Panc1 (cell line): ENCODE results near the gene HACD2. TPM values are rescaled to one million over a fixed set of nuclear protein-coding genes. Genes with fewer than 3 reads are reported as not detected.
A peak's percentile ranks its signal among the peaks of the same experiment; 100 is the strongest.
"Not testable (repeated sequence)": the region's sequence is repeated elsewhere in the genome, so short reads cannot be mapped to it uniquely, and the experiment has no call there.

Source experiments
- ATAC-seq: fragments of 200-7000 bp; cut with Tn5 transposase; 2 replicates; pipeline ENCODE4 v1.9.1; 2020; ENCODE audit warnings: mild to moderate bottlenecking, moderate library complexity
- BruUV-seq: library from RNA; stranded (reverse); fragments of 400-500 nt; replicated peaks from 2 replicates; lab custom pipeline; 2021; lab: Mats Ljungman, UMichigan
- CTCF ChIA-PET: fragments of 300-600 bp; sonication (Branson Sonifier 250); formaldehyde crosslinking; loops from one replicate; lab custom pipeline; 2022; ENCODE audit warnings: antibody characterized with exemption; lab: Charles Lee
- POLR2A ChIA-PET: fragments of 300-600 bp; sonication (Branson Sonifier 250); formaldehyde crosslinking; loops from one replicate; lab custom pipeline; 2022; ENCODE audit warnings: antibody characterized with exemption; lab: Charles Lee
- DNase-seq: peaks from one replicate; pipeline ENCODE4 v3.0.0-alpha.2; 2010; ENCODE audit warnings: low read depth, low spot score
- H3K27ac ChIP-seq: 2 replicates; pipeline ENCODE4 v1.5.1; 2011; ENCODE audit warnings: mild to moderate bottlenecking, low read length, inconsistent platforms
- H3K27me3 ChIP-seq: fragments of 200-500 bp; sonication (Bioruptor generic); 2 replicates; pipeline ENCODE4 v1.6.0; 2014; ENCODE audit warnings: low read length, inconsistent platforms; ENCODE audit not compliant: control insufficient read depth, insufficient read depth
- H3K36me3 ChIP-seq: fragments of 200-500 bp; sonication (Bioruptor generic); 2 replicates; pipeline ENCODE4 v1.5.1; 2014; ENCODE audit warnings: inconsistent platforms, mild to moderate bottlenecking, low read length, moderate library complexity; ENCODE audit not compliant: control insufficient read depth, insufficient read depth
- H3K4me1 ChIP-seq: 2 replicates; pipeline ENCODE4 v1.5.1; 2011; ENCODE audit warnings: inconsistent platforms, mild to moderate bottlenecking, low read length, moderate library complexity; ENCODE audit not compliant: control insufficient read depth, insufficient read depth
- H3K4me3 ChIP-seq, 2 experiments: 2 replicates each; pipeline ENCODE4 v1.5.1; 2011 to 2012; ENCODE audit warnings: low read depth in 2 of 2, low read length in 2 of 2, mild to moderate bottlenecking in 2 of 2, inconsistent platforms in 1 of 2, moderate library complexity in 1 of 2
- H3K9me3 ChIP-seq: fragments of 200-500 bp; sonication (Bioruptor generic); 2 replicates; pipeline ENCODE4 v1.5.1; 2014; ENCODE audit warnings: low read depth, mild to moderate bottlenecking, inconsistent platforms, low read length, moderate library complexity; ENCODE audit not compliant: control insufficient read depth, insufficient read depth
- CTCF ChIP-seq: fragments of 450-650 bp; IDR thresholded peaks from 2 replicates; pipeline ENCODE4 v1.5.1; 2017; ENCODE audit warnings: mild to moderate bottlenecking
- POLR2AphosphoS5 ChIP-seq: IDR thresholded peaks from 2 replicates; pipeline ENCODE4 v1.6.1; 2012; ENCODE audit warnings: mild to moderate bottlenecking, low read depth, low read length, moderate library complexity
- REST ChIP-seq, 2 experiments: IDR thresholded peaks; 2 replicates each; pipeline ENCODE4 v1.6.1; 2011 to 2012; ENCODE audit warnings: low read depth in 2 of 2, control low read depth in 1 of 2, low read length in 1 of 2, mild to moderate bottlenecking in 1 of 2, moderate library complexity in 1 of 2; ENCODE audit not compliant: insufficient read depth in 1 of 2
- SIN3A ChIP-seq: IDR thresholded peaks from 2 replicates; pipeline ENCODE4 v1.6.1; 2012; ENCODE audit warnings: low read depth, mild to moderate bottlenecking, low read length, moderate library complexity, borderline replicate concordance; ENCODE audit not compliant: insufficient read depth
- TCF7L2 ChIP-seq: IDR thresholded peaks from 2 replicates; pipeline ENCODE4 v1.6.1; 2011; ENCODE audit warnings: mild to moderate bottlenecking, low read depth, low read length, inconsistent platforms
- in situ Hi-C: cut with HindIII; loops from 2 replicates; pipeline ENCODE4 v1.10.0; 2016; ENCODE audit warnings: low sequenced_read_pairs, low pct_unique_long_range_greater_than_20kb
- intact Hi-C: fragments of 100-400 bp; cut with micrococcal nuclease; formaldehyde crosslinking; loops from one replicate; pipeline ENCODE4 v1.10.0; 2022; ENCODE audit not compliant: unreplicated experiment
- total RNA-seq: library from RNA; stranded (reverse); gene quantifications from one replicate; pipeline ENCODE4 v1.2.1, GENCODE V29; 2021; ENCODE audit not compliant: unreplicated experiment

HACD2 gene
- total RNA-seq, 1 experiment from 2014 or later = 58.6 TPM

GRCh38 chr3:123605789-123606234 is 21.0 kb upstream of the HACD2 start:
- CTCF ChIA-PET = interaction anchor here (1.0 kb wide), 1 partner anchor 21 kb away, joined by 4 read pairs; the partner anchor contains the start of gene HACD2
- DNase-seq = no peak

GRCh38 chr3:123603153-123603552 is 18.3 kb upstream of the HACD2 start:
- DNase-seq, H3K36me3 ChIP-seq, H3K9me3 ChIP-seq, in situ Hi-C loops, H3K27me3 ChIP-seq, H3K4me3 ChIP-seq, POLR2A ChIA-PET, H3K27ac ChIP-seq, CTCF ChIA-PET, ATAC-seq, intact Hi-C loops, BruUV-seq: not testable (repeated sequence)
- peaks cover 50% of the 10 kb centered on the region for H3K4me1 ChIP-seq

More at GRCh38 chr3:123605789-123606234, 21.0 kb upstream of the HACD2 start:
- in situ Hi-C loops = no loop called here
- Histone ChIP-seq H3K4me3 (0 out of 4 replicates have a peak overlapping the region, but pooled peaks of 1 of the 2 experiments have one; percentile 1), H3K36me3 (no peaks in the 10 kb centered on the region), H3K27ac (peak overlapping the region; percentile 84), H3K9me3 (no peaks in the 10 kb centered on the region), H3K27me3 (no peaks in the 10 kb centered on the region), H3K4me1 (peaks cover 55% of the 10 kb centered on the region)
- TF ChIP-seq TCF7L2 (no peak), CTCF (no peak), SIN3A (no peak), POLR2AphosphoS5 (no peak; the same call in 1 of the 2 replicates), REST (IDR thresholded peaks at IDR 0.05; ENCODE audit: insufficient read depth in 1 of 2, low read depth in 2 of 2, low read length in 1 of 2) (no peak)
- BruUV-seq = no TSS peak
- intact Hi-C loops = no loop called here
- peak; percentile 82 for ATAC-seq
- POLR2A ChIA-PET = interaction anchor here (0.7 to 1.2 kb wide), 2 partner anchors 19 to 263 kb away, joined by 5 read pairs; no protein-coding TSS in a partner anchor

GRCh38 chr3:123602325-123602724 is 17.5 kb upstream of the HACD2 start:
- H3K9me3 ChIP-seq = no peaks in the 10 kb centered on the region
- H3K36me3 ChIP-seq = no peaks in the 10 kb centered on the region
- no peak for TF ChIP-seq SIN3A
- TF ChIP-seq REST (IDR thresholded peaks at IDR 0.05; ENCODE audit: insufficient read depth in 1 of 2, low read depth in 2 of 2, low read length in 1 of 2) = no peak
- TF ChIP-seq TCF7L2 = no peak
- no peak for TF ChIP-seq CTCF
- no peak for TF ChIP-seq POLR2AphosphoS5
- ChIA-PET POLR2A (interaction anchor here (0.9 kb wide), 1 partner anchor 15 kb away, joined by 4 read pairs; no protein-coding TSS in a partner anchor), CTCF (interaction anchor here (0.6 kb wide), 1 partner anchor 40 kb away, joined by 3 read pairs; no protein-coding TSS in a partner anchor)
- no TSS peak for BruUV-seq
- H3K4me3 ChIP-seq = no peak overlapping the region
- H3K27ac ChIP-seq = peak overlapping the region; percentile 49
- H3K27me3 ChIP-seq = no peaks in the 10 kb centered on the region
- DNase-seq = peak; percentile 45
- in situ Hi-C loops (no loop called here), intact Hi-C loops (no loop called here)
- peaks cover 53% of the 10 kb centered on the region for H3K4me1 ChIP-seq
- ATAC-seq = peak; percentile 62; the same call in 1 of the 2 replicates
